Measurements from ENCODE around the gene CDCA5. TPM values are rescaled to one million over a fixed set of nuclear protein-coding genes. Genes with fewer than 3 reads are reported as not detected.

Gene CDCA5
- total RNA-seq, 1 experiment from 2014 or later: 94.8 TPM

DNA sequence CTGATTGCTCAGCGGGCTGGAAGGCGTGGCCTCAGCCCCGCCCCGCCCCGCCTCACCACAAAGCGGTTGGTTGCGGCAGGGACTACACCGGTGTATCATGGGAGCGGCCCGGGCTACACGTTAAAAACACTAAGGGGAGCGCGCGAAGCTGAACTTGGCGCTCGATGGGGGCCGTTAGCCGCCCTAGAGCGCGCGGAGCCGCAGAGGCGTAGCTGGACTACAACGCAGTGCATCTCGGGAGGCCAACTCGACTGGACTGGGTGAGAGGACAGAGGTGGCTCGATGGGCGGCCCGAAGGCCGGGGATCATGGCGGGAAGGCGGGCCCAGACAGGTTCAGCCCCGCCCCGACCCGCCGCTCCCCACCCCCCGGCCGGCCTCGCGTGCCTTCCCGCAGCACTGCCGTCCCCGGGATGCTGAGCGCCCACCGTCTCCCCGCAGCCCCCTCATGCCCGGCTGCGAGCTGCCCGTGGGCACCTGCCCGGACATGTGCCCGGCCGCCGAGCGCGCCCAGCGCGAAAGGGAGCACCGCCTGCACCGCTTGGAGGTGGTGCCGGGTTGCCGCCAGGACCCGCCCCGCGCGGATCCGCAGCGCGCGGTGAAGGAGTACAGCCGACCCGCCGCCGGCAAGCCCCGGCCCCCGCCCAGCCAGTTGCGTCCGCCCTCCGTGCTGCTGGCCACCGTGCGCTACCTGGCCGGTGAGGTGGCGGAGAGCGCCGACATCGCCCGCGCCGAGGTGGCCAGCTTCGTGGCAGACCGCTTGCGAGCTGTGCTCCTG is 42.8 kb downstream of the CDCA5 start, which contains the start of gene SAC3D1:
SAC3D1 (plus strand) TSS at position 364 of the 776 bp plus-strand sequence; CDS start at position 447, 83 bp downstream.
- peak within 1 kb of the TSS; percentile 59 for H3K27ac ChIP-seq (ENCODE audit: insufficient read length, low read depth, low read length)
- no peak within 1 kb of the TSS for H2BK12ac ChIP-seq (ENCODE audit: insufficient read length, low read depth, low read length)
- H2BK5ac ChIP-seq (ENCODE audit: insufficient read length, low read length): no peak within 1 kb of the TSS
- TF ChIP-seq, protein P1, sequence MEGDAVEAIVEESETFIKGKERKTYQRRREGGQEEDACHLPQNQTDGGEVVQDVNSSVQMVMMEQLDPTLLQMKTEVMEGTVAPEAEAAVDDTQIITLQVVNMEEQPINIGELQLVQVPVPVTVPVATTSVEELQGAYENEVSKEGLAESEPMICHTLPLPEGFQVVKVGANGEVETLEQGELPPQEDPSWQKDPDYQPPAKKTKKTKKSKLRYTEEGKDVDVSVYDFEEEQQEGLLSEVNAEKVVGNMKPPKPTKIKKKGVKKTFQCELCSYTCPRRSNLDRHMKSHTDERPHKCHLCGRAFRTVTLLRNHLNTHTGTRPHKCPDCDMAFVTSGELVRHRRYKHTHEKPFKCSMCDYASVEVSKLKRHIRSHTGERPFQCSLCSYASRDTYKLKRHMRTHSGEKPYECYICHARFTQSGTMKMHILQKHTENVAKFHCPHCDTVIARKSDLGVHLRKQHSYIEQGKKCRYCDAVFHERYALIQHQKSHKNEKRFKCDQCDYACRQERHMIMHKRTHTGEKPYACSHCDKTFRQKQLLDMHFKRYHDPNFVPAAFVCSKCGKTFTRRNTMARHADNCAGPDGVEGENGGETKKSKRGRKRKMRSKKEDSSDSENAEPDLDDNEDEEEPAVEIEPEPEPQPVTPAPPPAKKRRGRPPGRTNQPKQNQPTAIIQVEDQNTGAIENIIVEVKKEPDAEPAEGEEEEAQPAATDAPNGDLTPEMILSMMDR (conservative IDR thresholded peaks at IDR 0.05): no peak
- peaks cover 5 to 34% (median 25%) of the 10 kb centered on the region in 3 experiments; a peak in 6 of 7 replicates for H3K36me3 Mint-ChIP-seq (ENCODE audit: insufficient read depth in 1 of 3, low read depth in 3 of 3)
- no peak within 1 kb of the TSS for H3K56ac ChIP-seq (ENCODE audit: insufficient read length, low read depth, low read length)
- peak within 1 kb of the TSS; percentile 67 for H3K4me2 ChIP-seq (ENCODE audit: insufficient read depth, insufficient read length, low read length)
- no peak within 1 kb of the TSS for H3K4ac ChIP-seq (ENCODE audit: low read depth, low read length)
- peak within 1 kb of the TSS; percentile 84 for H3K9ac ChIP-seq (ENCODE audit: extremely low read depth, insufficient read length, low read length)
- no peaks in the 10 kb centered on the region for H3K27me3 Mint-ChIP-seq (ENCODE audit: low read depth)
- H2BK15ac ChIP-seq (ENCODE audit: low read depth, low read length): no peak within 1 kb of the TSS
- no peak within 1 kb of the TSS for H4K5ac ChIP-seq (ENCODE audit: insufficient read length, low read depth, low read length)
- peak within 1 kb of the TSS; percentile 91 to 96 for H3K4me3 Mint-ChIP-seq
- H3T11ph ChIP-seq (ENCODE audit: low read length): no peak within 1 kb of the TSS
- no peak within 1 kb of the TSS for H2AK5ac ChIP-seq (ENCODE audit: insufficient read length, low read length)
- peak within 1 kb of the TSS; percentile 91 for H3K14ac ChIP-seq (ENCODE audit: insufficient read depth, low read length)
- H4K20me1 ChIP-seq (ENCODE audit: control insufficient read depth, insufficient read depth, insufficient read length): no peaks in the 10 kb centered on the region
- peak within 1 kb of the TSS; percentile 97 to 98 (median 97) for H3K27ac Mint-ChIP-seq
- peaks cover 4% of the 10 kb centered on the region for H3K23me2 ChIP-seq (ENCODE audit: insufficient read length, low read depth, low read length, poor library complexity, severe bottlenecking)
- H2BK120ac ChIP-seq (ENCODE audit: low read depth, low read length, poor library complexity, severe bottlenecking): no peak within 1 kb of the TSS
- DNase-seq: peak; percentile 94
- H3K9me3 Mint-ChIP-seq: no peaks in the 10 kb centered on the region
- no peak within 1 kb of the TSS for H4K91ac ChIP-seq (ENCODE audit: insufficient read length, low read depth, low read length)
- H3K79me1 ChIP-seq (ENCODE audit: insufficient read depth, low read depth, low read length, poor library complexity, severe bottlenecking): no peaks in the 10 kb centered on the region
- WGBS (ENCODE audit: extremely low coverage, insufficient read length, low lambda C conversion rate): no CpG with 5 or more reads among the region's 91 CpGs
- no peak within 1 kb of the TSS for H3K23ac ChIP-seq (ENCODE audit: insufficient read length, low read depth, low read length)
- no peaks in the 10 kb centered on the region for H3K4me1 ChIP-seq (ENCODE audit: insufficient read depth, low read length)
- no peaks in the 10 kb centered on the region for H3K9me3 ChIP-seq (ENCODE audit: control insufficient read depth, low read depth, low read length)
- no peak within 1 kb of the TSS for H4K8ac ChIP-seq (replicated peaks; ENCODE audit: insufficient read length, low read depth, low read length)
- peaks cover 2% of the 10 kb centered on the region; the same call in 1 of the 2 replicates for H3K79me2 ChIP-seq (ENCODE audit: insufficient read depth, low read length)
- no peak within 1 kb of the TSS for H2AFZ ChIP-seq (ENCODE audit: low read length)
- H3K4me1 Mint-ChIP-seq: peaks cover 4 to 10% of the 10 kb centered on the region in 2 experiments; a peak in 3 of 4 replicates
- no peaks in the 10 kb centered on the region for H3K27me3 ChIP-seq (ENCODE audit: insufficient read depth, low read length)
- H2BK20ac ChIP-seq (ENCODE audit: low read depth, low read length, poor library complexity, severe bottlenecking): no peak within 1 kb of the TSS
- H3K18ac ChIP-seq (ENCODE audit: insufficient read length, low read depth, low read length): peak within 1 kb of the TSS; percentile 67

All from H9 (cell line).